Activated CD4-positive, CD25-positive, alpha-beta regulatory T cell (primary cell): ENCODE measurements around the gene HNRNPA1.
"Not testable (repeated sequence)": the region's sequence is repeated elsewhere in the genome, so short reads cannot be mapped to it uniquely, and the experiment has no call there.

Source experiments
- DNase-seq, 4 experiments: peaks; one replicate each; lab custom pipeline; 2025; lab: John Stamatoyannopoulos, UW

Gene HNRNPA1

GRCh38 chr12:54298904-54299303 lies 18.4 kb downstream of the HNRNPA1 start:
- no peak for DNase-seq

- DNase-seq: no peak
Observed at GRCh38 chr12:54299515-54300224, 19.1 kb downstream of the HNRNPA1 start.

- no peak for DNase-seq
Observed at GRCh38 chr12:54300225-54300731, 19.8 kb downstream of the HNRNPA1 start.

DNA sequence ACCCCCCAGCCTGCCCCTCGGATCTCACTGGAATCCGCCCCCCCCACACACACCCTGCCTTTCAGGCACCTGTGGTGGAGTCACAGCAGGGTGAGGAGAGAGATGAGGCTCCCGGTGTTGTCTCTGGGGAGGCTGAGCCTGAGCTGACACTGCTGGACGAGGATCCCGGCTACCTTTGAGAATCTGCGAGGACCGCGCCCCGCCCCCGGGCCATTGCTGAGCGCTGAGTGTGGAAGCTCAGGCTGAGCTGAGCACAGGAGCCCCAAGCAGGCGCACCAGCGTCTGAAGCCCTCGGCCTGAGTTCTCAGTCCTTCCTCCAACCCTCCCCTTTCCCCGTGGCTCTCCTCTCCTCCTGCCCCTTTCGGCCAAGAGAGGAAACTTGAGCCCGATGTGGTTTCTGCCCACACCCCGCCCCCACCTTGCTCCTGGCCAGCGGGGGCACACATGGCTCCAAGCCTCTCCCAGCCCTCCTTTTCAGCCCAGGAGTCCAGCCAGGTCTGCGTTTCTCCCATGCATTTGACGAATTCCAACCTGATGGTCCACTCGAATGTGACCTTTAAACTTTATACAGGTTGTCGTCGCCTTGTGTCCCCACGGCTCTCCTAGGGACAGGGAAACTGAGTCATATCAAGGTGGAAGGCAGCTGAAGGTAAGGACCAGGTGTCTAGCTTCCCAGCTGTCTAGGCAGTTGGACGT lies 20.4 kb downstream of the HNRNPA1 start, which contains the start of gene NFE2:
TSS of gene NFE2 (minus strand) at position 284 of the 696 bp plus-strand sequence. CDS start 5,767 bp downstream, outside the sequence.
- DNase-seq: no peak

DNA sequence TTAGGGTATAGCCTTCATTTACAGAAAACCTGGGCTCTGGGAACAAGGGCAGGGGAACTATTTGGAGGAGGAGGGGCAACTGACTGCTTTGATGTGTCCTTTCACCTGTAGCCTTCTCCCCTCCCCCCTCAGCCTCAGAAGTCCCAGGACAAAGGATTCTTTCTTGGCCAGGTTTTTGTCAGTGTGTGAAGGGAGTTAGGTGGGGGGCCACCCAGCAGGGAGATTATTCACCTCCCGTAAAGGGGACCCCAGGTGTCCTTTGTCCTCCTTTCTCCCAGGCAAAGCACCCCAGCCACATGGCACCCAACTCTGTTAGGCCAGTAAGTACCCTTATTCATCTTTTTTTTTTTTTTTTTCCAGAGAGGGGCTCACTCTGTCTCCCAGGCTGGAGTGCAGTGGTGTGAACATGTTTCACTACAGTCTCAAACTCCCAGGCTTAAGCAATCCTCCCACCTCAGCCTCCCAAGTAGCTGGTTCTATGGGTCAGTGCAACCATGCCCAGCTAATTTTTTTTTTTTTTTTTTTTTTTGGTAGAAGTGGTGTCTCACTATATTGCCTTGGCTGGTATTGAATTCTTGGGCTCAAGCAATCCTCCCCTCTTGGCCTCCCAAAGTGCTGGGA lies 21.0 kb downstream of the HNRNPA1 start:
- DNase-seq: no peak

DNA sequence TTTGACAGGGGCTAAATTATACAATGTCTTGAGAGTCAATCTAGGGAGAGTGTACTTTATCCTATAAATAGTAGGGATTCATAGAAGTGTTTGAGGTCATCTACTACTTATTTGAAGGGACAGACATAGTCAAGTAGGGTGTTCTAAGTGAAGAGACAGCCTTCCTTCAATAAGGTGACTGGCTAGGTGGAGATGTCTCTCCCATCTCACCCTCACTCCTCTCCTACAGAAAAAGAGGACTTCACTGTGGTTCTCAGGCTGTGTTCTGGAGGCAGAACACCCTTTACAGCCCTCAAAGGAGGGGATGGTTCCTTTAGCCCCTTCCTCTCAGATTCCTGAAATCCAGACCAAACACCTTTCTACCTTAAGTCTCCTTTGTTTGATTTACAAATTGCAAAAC lies 23.1 kb downstream of the HNRNPA1 start:
- DNase-seq: no peak

DNA sequence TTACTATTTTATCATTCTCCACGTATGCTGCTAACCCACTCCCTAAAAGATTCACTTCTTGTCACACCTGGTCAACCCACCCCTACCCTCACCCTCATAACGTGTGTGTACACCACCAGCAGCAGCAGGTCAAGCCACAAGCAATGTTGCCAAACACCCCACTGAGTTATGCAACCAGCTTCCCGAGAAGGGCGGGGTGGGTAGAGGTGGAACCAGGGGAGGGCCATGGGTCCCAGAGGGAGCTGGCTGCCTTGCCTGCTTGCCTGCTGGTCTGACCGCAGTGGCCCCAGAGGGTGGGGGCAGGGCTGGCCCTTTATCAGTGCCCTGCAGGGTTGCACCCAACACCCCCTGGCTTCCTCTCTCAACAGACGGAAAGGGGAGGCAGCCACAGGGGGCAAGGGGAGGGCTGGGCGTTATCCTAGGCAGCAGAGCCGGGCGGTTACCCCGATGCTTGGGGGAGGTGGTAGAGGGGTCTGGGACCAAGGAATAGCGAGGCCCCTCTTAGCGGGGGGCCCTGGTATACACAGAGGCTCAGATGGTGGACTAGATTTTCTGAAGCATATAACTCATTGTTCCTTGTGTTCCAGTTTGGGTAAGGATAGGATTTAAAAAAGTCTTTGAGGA lies 23.8 kb downstream of the HNRNPA1 start:
- no peak for DNase-seq

DNA sequence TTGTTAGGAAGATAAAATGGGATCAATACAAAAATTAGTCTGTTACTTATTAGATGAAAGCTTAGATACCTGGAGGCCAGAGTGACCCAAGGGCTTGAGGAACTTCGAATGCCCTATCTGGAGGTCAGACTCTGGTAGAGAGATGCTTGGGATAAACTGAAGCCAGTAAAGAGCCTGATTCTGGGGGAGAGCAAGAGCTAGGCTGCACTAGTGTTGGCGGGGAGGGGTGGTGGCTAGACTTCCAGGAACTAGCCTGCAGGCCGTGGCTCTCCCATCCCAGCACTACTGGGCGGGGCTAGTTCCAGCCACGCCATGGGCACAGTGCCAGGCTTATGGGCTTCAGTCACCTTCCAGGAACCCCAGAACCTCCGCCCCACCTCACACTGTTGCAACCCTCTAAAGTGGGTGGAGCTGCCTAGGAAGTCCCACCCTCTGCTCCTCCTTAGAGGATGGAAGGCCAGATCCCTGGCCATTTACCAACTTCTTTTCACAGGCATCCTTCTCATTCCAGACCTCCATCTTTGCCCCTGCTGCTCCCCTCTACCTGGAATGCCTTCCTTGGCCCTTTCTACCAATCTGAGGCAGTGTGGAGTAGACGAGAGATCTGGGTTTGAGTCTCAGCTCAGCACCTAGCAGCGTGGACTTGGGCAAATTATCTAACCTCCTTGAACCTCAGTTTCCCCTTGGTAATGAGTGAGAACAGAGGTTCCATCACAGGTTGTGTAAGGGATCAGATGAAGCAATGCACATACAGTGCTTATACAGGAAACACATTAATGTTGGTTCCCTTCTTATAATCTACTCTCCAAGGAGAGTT lies 26.6 kb downstream of the HNRNPA1 start:
- DNase-seq: no peak

GRCh38 chr12:54311051-54311450 lies 30.5 kb downstream of the HNRNPA1 start:
- no peak for DNase-seq

- DNase-seq: not testable (repeated sequence)
Observed at GRCh38 chr12:54312309-54312708, 31.8 kb downstream of the HNRNPA1 start.

- DNase-seq: no peak
Observed at GRCh38 chr12:54321363-54321762, 40.8 kb downstream of the HNRNPA1 start.

DNA sequence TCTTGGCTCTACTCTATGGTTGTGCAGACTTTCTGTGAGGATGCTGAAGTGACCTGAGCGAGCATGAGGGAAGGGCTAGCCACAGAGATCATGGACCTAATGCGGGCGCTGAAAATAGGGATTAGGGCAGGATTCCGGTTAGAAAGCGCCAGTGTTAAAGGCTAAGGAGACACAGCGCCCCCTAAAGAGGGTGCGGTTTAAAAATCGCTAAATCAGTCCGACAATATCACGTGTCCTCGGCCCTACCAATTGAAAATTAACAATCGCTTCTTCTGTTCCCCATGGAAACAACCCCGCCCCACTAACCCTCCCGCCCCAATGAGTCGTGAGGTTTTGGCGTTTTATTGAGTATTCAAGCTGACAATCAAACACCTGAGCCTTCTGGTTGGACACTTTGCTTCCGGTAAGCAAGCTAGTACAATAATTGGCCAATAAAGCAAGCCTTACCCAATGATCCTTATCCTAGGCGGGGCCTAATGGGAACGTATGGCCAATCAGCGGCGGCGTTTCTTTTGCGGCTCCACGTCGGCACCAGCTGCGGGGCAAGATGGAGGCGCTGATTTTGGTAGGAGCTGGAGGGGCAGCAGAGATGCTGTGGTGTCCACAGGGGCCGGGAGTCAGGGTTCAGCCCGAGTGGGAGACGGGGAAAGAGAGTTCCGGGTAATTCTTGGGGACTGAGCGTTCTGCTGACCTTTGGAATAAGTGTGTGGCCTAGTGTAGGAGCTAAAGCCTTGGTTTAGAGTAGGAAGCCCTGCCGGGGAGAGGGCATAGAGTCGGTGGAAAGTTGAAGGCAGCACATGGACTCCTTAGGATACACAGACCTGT lies 44.3 kb downstream of the HNRNPA1 start, which contains the start of gene COPZ1:
TSS of gene COPZ1 (plus strand) at position 515 of the 825 bp plus-strand sequence. CDS start at position 548, 33 bp downstream.
- peak; percentile 91 to 94 (median 93) for DNase-seq

- DNase-seq: not testable (repeated sequence)
Observed at GRCh38 chr12:54325442-54326109, 45.0 kb downstream of the HNRNPA1 start.

DNA sequence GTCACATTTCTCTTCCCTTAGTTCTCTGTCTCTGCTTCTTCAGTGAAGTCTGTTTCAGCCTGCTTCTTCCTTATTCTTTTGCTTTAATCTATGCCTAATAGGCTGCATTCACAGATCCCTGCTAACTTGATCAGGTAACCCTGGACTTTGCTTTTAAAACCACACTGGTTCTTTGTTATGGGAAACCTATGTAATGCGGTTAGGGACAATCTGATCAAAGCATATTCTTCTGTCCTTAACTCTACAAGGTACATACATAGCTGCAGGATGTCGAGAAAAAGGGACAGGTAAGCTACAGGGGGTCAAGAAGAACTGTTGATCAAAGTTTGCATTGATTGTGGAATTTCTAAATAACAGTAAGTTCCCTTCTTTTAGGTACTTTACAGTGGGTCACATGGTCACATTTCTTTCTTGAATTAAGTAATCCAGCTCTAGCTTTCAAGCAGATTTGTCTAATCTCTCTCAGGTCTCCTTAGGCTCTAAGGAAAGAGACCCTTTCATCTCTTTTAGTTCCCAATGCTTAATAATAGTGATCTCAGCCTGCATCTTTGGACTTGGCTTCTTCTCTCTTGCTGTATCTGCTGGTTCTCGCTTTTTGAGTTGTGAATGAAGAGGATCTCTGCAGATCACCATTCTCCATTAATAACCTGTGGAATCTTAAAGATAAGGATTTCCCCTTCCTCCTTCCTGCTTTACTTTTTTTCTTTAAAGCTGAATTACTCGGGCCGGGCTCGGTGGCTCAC lies 48.2 kb downstream of the HNRNPA1 start:
- no peak for DNase-seq

GRCh38 chr12:54329759-54330158 lies 49.2 kb downstream of the HNRNPA1 start:
- DNase-seq: no peak

DNA sequence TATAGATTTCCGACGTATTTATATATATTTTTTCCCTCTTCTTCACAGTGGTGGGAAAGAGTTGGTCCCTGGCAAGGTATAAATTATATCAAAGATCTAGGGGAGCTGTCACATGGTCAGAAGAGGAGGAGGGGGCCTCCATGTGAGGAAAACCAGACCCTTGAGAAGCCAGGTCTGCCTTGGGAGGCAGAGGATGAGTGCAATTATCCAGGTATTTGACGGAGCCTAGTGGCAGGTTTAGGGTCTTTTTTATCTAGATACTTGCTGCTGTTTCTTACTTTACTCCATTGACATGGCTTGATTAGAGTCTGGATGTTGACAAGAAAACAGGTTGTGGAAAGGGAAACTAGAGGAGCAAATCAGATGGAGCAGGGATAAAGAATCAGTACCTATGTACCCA lies 49.9 kb downstream of the HNRNPA1 start:
- no peak for DNase-seq

GRCh38 chr12:54331461-54331860 lies 50.9 kb downstream of the HNRNPA1 start:
- no peak for DNase-seq

- DNase-seq: no peak
Observed at GRCh38 chr12:54333420-54334034, 53.0 kb downstream of the HNRNPA1 start.
